DMS53 (cell line): ENCODE data around the gene DNAH7.

Experiments used
- DNase-seq: peaks from one replicate; lab custom pipeline; 2025; lab: John Stamatoyannopoulos, UW

DNAH7 gene

DNA sequence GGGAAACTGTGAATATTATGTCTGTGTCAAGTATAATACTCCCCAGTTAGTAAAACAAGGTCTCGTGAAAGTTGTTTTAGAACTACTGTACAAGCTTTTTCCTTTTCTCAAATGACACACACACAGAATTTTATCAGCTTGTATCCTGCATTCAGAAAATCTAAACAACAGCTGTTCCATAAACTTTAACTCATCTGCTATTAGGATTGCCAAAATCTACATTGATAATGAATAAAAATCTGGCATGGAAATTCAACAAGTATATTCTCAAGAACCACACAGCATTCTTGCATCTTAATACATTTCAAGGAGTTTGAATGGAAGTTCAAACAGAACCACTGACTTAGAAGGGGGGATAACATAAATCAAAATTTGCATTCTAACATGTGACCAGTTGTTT is 260.4 kb downstream of the DNAH7 start:
- no peak for DNase-seq

DNA sequence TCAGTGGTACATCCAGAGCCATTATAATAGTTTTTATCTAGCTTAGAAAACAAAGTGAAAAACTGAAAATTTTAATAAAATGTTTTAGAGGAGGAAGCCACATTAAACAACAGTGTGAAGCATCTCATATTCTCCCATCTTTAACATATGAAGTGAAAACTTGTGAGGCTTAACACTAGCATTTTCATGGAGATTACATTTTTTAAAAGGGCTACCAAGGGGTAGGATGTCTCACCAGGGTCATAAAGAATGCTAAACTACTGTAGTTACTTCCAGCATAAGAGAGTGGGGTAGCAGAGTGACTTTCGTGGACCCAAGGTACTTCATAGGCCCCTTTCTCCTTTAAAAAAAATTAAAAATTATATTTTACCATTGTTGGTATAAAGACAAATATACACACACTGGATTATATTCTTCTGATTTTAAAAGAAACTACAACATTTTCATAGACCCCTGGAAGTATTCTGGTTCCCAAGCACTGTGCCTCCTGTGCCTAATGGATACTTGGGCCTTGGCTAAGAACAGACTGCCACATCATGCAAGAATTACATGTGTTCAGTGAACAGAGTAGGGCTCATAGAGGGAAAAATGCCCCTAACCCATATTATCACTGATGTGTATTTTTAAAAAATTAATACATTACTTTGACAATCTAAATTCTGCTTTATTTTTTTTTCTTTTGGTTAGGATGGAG is 263.2 kb downstream of the DNAH7 start:
- DNase-seq = no peak

- peak; percentile 86 for DNase-seq
Observed at GRCh38 chr2:195795879-195796278, 272.8 kb downstream of the DNAH7 start.

DNA sequence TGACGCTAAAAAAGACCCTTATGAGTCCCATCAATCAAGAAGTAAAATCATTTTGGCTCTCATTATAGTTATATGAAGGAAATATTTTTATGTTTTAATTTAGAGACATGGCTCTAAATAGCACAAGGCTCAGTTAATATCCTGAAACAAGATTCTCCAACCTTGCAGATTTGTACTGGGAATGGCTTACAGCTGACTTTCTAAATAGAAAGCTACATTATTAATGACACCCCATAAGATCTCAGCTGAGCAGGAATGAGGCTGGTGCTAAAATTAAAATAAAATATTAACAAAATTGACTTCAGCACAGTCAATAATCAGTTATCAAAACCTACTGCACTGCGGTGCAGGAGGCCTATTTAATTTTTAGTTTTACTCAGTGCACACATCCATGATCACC is 274.8 kb downstream of the DNAH7 start:
- DNase-seq = no peak

DNA sequence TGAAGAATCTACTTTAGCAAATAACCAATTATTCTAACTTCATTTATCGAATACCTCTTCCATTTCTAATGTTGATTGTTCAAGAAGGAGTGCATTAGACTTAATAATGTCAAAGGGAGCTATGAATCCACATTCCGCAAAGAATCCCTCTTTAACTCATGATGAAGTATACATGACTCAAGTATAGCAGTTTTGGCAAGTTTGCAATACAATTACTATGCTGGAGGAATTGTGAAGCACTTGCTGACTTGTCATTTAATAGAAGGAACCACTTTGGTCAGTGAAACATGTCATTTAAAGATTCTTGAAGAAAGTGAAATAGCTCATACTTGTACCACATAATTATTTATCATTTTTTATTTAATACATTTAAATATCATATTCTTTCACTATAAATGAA is 286.5 kb downstream of the DNAH7 start:
- no peak for DNase-seq

DNA sequence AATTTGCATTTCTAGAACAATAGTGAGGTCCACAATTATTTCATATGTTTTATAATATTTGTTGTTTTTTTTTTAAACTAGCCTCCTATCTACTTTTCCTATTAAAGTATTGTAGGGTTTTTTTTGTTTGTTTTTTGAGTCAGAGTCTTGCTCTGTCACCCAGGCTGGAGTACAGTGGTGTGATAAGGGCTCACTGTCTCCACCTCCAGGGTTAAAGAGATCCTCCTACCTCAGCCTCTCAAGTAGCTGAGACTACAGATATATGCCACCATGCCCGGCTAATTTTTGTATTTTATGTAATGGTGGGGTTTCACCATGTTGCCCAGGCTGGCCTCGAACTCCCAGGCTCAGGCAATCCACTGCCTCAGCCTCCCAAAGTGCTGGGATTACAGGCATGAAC is 289.1 kb downstream of the DNAH7 start:
- peak; percentile 62 for DNase-seq

DNA sequence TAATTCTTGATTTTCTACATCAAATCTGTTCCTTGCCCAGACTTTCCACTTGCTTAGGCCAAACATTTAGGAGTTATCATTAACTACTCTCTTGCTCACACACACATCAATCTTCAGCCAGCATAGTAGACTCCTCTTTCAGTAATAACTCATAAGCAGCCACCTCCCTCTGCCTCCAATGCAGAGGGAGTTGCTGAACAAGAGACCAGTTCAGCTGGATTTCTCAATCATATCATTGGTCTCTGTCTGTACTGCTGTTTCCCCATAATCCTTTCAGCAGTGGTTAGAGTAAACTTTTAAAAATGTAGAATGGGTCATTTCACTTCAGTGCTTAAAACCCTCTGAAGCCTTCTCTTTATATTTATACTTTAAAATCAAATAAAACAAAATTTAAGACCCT is 298.7 kb downstream of the DNAH7 start:
- DNase-seq = no peak

DNA sequence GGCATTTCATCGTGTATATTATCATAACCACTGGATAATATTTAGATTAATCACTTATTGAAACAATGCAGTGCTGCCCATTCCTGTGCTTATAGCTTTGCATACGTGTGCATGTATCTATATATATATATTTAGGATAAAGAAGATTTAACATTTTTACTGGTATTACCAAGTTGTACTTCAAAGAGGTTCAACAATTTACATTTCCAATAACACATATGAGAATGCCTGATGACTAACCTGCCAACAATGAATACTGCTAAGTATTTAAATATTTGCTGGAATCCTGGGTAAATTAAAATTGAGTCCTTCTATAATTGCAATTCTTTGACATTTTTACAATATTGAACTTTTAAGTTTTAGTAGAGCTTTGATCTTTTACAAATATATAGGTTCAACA is 300.2 kb downstream of the DNAH7 start:
- DNase-seq = no peak

DNA sequence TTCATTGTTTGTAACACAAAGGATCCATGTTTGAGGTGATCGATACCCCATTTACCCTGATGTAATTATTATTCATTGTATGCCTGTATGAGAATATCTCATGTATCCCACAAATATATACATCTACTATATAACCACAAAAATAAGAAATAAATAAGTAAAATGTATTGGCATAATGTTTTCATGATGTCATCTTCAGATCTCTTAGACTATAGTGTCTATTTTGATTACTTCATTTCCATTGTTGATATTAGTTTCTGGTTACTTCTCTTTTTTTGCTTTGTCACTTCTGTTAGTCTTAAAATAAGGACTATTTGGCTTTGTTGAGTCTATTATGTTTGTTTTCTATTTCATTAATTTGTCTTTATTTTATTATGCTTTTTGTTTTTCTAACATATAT is 301.9 kb downstream of the DNAH7 start:
- no peak for DNase-seq

- no peak for DNase-seq
Observed at GRCh38 chr2:195763866-195764265, 304.8 kb downstream of the DNAH7 start.

DNA sequence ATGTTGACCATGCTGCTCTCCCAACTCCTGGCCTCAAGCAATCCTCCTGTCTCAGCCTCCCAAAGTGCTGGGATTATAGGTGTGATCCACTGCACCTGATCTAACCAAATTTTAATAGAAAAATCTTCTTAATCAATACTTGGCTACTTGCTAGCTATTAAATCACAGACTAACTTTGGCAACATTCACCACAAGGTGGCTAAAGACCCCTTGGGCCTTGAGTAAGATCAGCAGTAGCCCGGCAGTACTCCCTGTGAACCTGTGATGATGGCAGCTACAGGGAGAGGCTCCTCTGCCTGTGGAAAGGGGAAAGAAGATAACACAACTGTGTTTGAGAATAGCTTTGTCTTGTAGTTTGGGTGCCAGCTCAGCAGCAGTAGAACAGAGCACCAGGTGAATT is 308.8 kb downstream of the DNAH7 start:
- no peak for DNase-seq

GRCh38 chr2:195758846-195759245 is 309.8 kb downstream of the DNAH7 start:
- DNase-seq = no peak

- peak; percentile 27 for DNase-seq
Observed at GRCh38 chr2:195756218-195756942, 312.3 kb downstream of the DNAH7 start.

DNA sequence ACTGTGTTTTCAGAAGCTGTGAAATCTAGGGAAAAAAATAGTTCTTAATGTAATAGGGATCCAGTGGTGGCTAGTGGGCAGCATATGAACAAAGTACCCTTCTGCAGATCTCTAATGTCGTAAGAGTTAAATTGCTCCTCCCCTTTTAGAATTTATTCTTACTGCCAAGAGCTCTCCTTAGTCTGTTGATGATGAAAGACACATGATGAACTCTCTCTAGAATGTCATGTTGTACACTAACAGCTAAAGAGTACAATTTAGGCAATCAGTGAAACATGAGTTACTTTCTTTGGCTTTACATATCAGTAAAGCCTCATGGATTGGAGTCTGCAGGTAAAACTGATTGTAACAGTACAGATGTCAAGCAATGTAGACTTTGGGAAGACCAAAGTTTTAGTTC is 327.4 kb downstream of the DNAH7 start:
- no peak for DNase-seq

GRCh38 chr2:195737511-195738325 is 330.9 kb downstream of the DNAH7 start:
- DNase-seq = no peak

- no peak for DNase-seq
Observed at GRCh38 chr2:195735347-195735746, 333.3 kb downstream of the DNAH7 start.

DNA sequence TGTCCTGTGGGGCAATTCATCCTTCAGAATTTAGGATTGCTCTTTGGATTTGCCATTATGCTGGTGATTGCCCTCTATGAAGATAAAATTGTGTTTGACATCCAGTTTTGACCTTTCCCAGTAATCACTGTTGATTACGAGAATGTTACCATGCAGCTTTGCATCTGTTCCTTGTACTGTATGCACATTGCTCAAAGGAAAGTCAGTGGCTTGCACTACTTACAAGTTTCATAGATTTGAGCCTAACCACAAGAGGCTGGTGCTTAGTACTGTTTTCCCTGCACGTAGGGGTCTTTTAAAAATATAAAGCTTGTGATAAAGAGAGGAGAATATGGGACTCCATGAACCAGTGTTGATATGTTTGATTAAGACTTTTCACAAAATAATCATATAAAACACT is 333.7 kb downstream of the DNAH7 start:
- DNase-seq = no peak

GRCh38 chr2:195734395-195734794 is 334.2 kb downstream of the DNAH7 start:
- no peak for DNase-seq

GRCh38 chr2:195733831-195734230 is 334.8 kb downstream of the DNAH7 start:
- DNase-seq = no peak

DNA sequence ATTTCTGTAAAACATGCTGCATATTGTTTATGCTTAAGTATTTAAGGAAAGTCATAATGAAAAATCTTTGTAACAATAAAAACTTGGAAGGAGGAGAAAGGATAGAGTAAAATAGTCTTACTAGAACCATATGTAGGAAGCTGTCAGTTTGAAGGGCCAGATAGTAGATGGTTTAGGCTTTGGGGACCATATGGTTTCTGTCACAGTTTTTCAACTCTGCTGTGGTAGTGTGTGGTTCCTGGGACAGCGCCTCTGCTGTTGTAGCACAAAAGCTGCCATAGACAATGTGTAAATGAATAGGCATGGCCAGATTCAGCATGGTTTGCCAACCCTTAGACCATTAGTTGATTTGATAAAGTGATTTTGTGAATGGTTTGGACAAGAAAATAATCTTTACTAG is 336.1 kb downstream of the DNAH7 start:
- DNase-seq = no peak

GRCh38 chr2:195730912-195731311 is 337.7 kb downstream of the DNAH7 start:
- DNase-seq = no peak

- DNase-seq = no peak
Observed at GRCh38 chr2:195727106-195727505, 341.5 kb downstream of the DNAH7 start.

DNA sequence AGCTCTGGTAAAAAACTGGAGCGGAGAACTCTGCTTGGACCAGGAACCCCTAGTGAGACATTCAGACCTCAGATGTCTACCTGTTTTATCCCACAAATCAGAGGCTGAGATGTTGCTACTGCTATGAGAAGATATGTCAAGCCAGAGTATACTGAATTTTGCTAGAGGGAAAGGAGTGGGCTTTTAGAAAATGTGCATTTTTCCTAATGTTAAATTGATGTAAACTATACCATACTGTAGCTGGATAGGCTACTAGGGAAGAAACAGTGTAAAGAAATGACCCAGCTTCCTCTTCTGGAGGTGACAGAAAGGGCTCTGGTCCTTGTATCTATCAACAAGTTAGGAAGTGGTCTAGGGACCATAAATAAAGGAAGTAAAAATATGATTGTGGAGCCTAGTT is 346.6 kb downstream of the DNAH7 start:
- DNase-seq = no peak
